B cell (primary cell): ENCODE data around the gene RPL35. TPM values are rescaled to one million over a fixed set of nuclear protein-coding genes. Genes with fewer than 3 reads are reported as not detected.

ENCODE experiments used
- ATAC-seq: fragments of 200-7000 bp; cut with Tn5 transposase; one replicate; pipeline ENCODE4 v1.10.0; 2021; ENCODE audit warnings: low read depth, mild to moderate bottlenecking, moderate number of reproducible peaks, moderate library complexity
- CTCF ChIA-PET: fragments of 350-600 bp; sonication (Branson Sonifier 250); formaldehyde crosslinking; loops from one replicate; lab custom pipeline; 2021; ENCODE audit warnings: antibody characterized with exemption, inconsistent platforms; lab: Charles Lee
- POLR2A ChIA-PET: fragments of 350-600 bp; sonication (Branson Sonifier 250); formaldehyde crosslinking; loops from one replicate; lab custom pipeline; 2021; ENCODE audit warnings: antibody characterized with exemption; lab: Charles Lee
- DNase-seq: peaks from one replicate; pipeline ENCODE4 v3.0.0; 2013
- H2AFZ ChIP-seq: 2 replicates; pipeline ENCODE4 v1.6.1; 2012; ENCODE audit warnings: mild to moderate bottlenecking, low read depth, low read length; ENCODE audit not compliant: insufficient read depth, poor library complexity, severe bottlenecking
- H3K27ac ChIP-seq, 2 donors: 1 replicate in 1 of 2; 2 replicates in 1 of 2; pipeline ENCODE4 v1.5.1; 2012 to 2013; ENCODE audit warnings: low read length in 2 of 2, mild to moderate bottlenecking in 2 of 2, moderate library complexity in 1 of 2
- H3K27me3 ChIP-seq, 4 experiments: fragments of 200-600 bp in 1 of 4; sonication (generic) in 1 of 4; replicated peaks in 1 of 4; 1 replicate in 2 of 4; 2 replicates in 2 of 4; pipeline versions ENCODE4 v1.6.1 to v1.7.0; 2013 to 2016; ENCODE audit warnings: low read length in 3 of 4, mild to moderate bottlenecking in 2 of 4, mixed read lengths in 1 of 4, moderate library complexity in 1 of 4; ENCODE audit not compliant: insufficient read depth in 4 of 4, control insufficient read depth in 3 of 4; ENCODE audit errors: control extremely low read depth in 1 of 4
- H3K36me3 ChIP-seq, 2 experiments: replicated peaks in 1 of 2; 1 replicate in 1 of 2; 2 replicates in 1 of 2; pipeline versions ENCODE4 v1.6.1 to v1.7.1; 2013; ENCODE audit warnings: low read length in 1 of 2; ENCODE audit not compliant: insufficient read depth in 2 of 2, control insufficient read depth in 1 of 2; ENCODE audit errors: control extremely low read depth in 1 of 2, extremely low read depth in 1 of 2
- H3K4me1 ChIP-seq, 2 donors: fragments of 200-600 bp in 1 of 2; sonication (generic) in 1 of 2; 1 replicate in 1 of 2; 2 replicates in 1 of 2; pipeline versions ENCODE4 v1.5.1 to v1.6.1; 2013 to 2017; ENCODE audit warnings: low read length in 2 of 2; ENCODE audit not compliant: control insufficient read depth in 2 of 2, insufficient read depth in 2 of 2
- H3K4me2 ChIP-seq: replicated peaks from 2 replicates; pipeline ENCODE3; 2012; ENCODE audit warnings: mild to moderate bottlenecking, low read depth, low read length; ENCODE audit not compliant: poor library complexity, severe bottlenecking
- H3K4me3 ChIP-seq, 5 experiments: fragments of 200-600 bp in 1 of 5; sonication (generic) in 1 of 5; 1 replicate in 3 of 5; 2 replicates in 2 of 5; pipeline versions ENCODE4 v1.5.1 to v1.7.0; 2011 to 2016; ENCODE audit warnings: low read length in 4 of 5, mild to moderate bottlenecking in 4 of 5, low read depth in 2 of 5, control low read depth in 1 of 5, moderate library complexity in 1 of 5; ENCODE audit not compliant: insufficient read depth in 1 of 5; ENCODE audit errors: control extremely low read depth in 1 of 5, extremely low read depth in 1 of 5
- H3K79me2 ChIP-seq: fragments of 200-600 bp; sonication (generic); one replicate; pipeline ENCODE4 v1.6.0; 2016; ENCODE audit warnings: low read length; ENCODE audit not compliant: control insufficient read depth, insufficient read depth
- H3K9ac ChIP-seq: fragments of 200-600 bp; sonication (generic); 2 replicates; pipeline ENCODE4 v1.6.1; 2017; ENCODE audit warnings: mild to moderate bottlenecking, low read length, moderate library complexity
- H3K9me3 ChIP-seq, 3 donors: one replicate each; pipeline versions ENCODE4 v1.6.1 to v1.7.1; 2013; ENCODE audit warnings: low read length in 2 of 3; ENCODE audit not compliant: control insufficient read depth in 2 of 3, insufficient read depth in 1 of 3; ENCODE audit errors: control extremely low read depth in 1 of 3
- H4K20me1 ChIP-seq: 2 replicates; pipeline ENCODE4 v1.6.0; 2012; ENCODE audit warnings: mild to moderate bottlenecking, low read length; ENCODE audit not compliant: insufficient read depth, control insufficient read depth, poor library complexity, severe bottlenecking
- H3K27ac Mint-ChIP-seq: one replicate; pipeline ENCODE4 v1.8.0; 2021; ENCODE audit warnings: mixed read lengths
- H3K27me3 Mint-ChIP-seq: one replicate; pipeline ENCODE4 v1.8.0; 2021; ENCODE audit warnings: mixed read lengths
- H3K4me1 Mint-ChIP-seq: one replicate; pipeline ENCODE4 v1.8.0; 2021; ENCODE audit warnings: mixed read lengths
- H3K4me3 Mint-ChIP-seq: one replicate; pipeline ENCODE4 v1.8.0; 2021; ENCODE audit warnings: mixed read lengths
- H3K9me3 Mint-ChIP-seq: one replicate; pipeline ENCODE4 v1.8.0; 2022; ENCODE audit warnings: mixed read lengths; ENCODE audit not compliant: insufficient read depth
- CTCF ChIP-seq: fragments of 200-600 bp; IDR thresholded peaks from one replicate; pipeline ENCODE4 v1.8.0; 2022; ENCODE audit warnings: antibody characterized with exemption, mild to moderate bottlenecking
- EZH2 ChIP-seq: IDR thresholded peaks from 2 replicates; pipeline ENCODE4 v1.6.1; 2012; ENCODE audit warnings: borderline replicate concordance, low read depth, mild to moderate bottlenecking, moderate library complexity, low read length; ENCODE audit not compliant: insufficient read depth, poor library complexity, severe bottlenecking
- WGBS: methylation state at CpG from one replicate; pipeline ENCODE4 v1.1.5; 2013; ENCODE audit warnings: missing lambda C conversion rate; ENCODE audit not compliant: insufficient coverage; 5-methylcytosine and 5-hydroxymethylcytosine counted together
- intact Hi-C: fragments of 100-400 bp; cut with micrococcal nuclease; formaldehyde crosslinking; loops from one replicate; pipeline ENCODE4 v1.10.0; 2022
- polyA plus RNA-seq: library from polyadenylated mRNA; depleted of rRNA; stranded (reverse); fragments of >200 nt; gene quantifications from 2 replicates; pipeline ENCODE4 v1.2.3, GENCODE V29; 2012
- total RNA-seq, 2 donors: library from RNA; stranded (reverse); fragments of 120-200 nt in 1 of 2; gene quantifications; 1 replicate in 1 of 2; 2 replicates in 1 of 2; pipeline versions ENCODE4 v1.2.3 to v1.2.4, GENCODE V29; 2013 to 2022

RPL35 gene
- total and polyA plus RNA-seq, 2 donors (not counting 1 experiment from before 2014, with no cell fraction given): 1,609 to 3,858 TPM

DNA sequence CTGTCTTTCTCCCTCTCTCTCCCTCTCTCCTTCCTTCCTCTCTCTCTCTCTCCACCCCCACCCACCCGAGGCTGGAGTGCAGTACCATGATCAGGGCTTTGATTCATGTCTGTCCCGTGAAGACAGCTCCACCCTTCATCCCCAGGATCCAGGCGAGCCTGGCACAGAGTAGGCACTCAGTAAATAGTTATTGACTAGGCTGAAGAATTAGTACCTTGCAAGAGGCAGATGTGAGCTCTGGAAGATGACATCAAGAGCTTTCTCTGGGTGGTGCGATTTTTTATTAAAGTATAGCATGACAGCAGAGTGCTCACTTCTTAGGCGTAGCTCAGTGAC, 32.5 kb downstream of the RPL35 start:
- H3K79me2 ChIP-seq: no peaks in the 10 kb centered on the region
- H3K4me2 ChIP-seq: no peak overlapping the region
- H3K27ac ChIP-seq: no peak overlapping the region
- ChIA-PET POLR2A (no interaction called here), CTCF (interaction anchor here (1.0 to 2.1 kb wide), 2 partner anchors 11 to 21 kb away, joined by 3 to 8 read pairs; no protein-coding TSS in a partner anchor)
- no peak overlapping the region for H3K4me3 ChIP-seq
- H3K4me1 ChIP-seq: no peaks in the 10 kb centered on the region
- 56% methylated on average over 3 of the region's 5 CpGs for WGBS
- no peaks in the 10 kb centered on the region for H3K9me3 Mint-ChIP-seq
- H2AFZ ChIP-seq: no peak overlapping the region
- H3K27me3 Mint-ChIP-seq: peaks cover 10% of the 10 kb centered on the region
- ATAC-seq (no peak), DNase-seq (no peak)
- H3K27me3 ChIP-seq: peaks cover 0 to 6% (median 2%) of the 10 kb centered on the region in 4 experiments
- H3K9me3 ChIP-seq: no peaks in the 10 kb centered on the region
- H4K20me1 ChIP-seq: no peaks in the 10 kb centered on the region
- no peak overlapping the region for H3K27ac Mint-ChIP-seq
- H3K4me3 Mint-ChIP-seq: no peak overlapping the region
- no peak overlapping the region for H3K9ac ChIP-seq
- H3K4me1 Mint-ChIP-seq: no peaks in the 10 kb centered on the region
- H3K36me3 ChIP-seq: no peaks in the 10 kb centered on the region
- TF ChIP-seq EZH2 (no peak), CTCF (no peak)
- intact Hi-C loops: no loop called here

GRCh38 chr9:124828489-124829333, 33.0 kb downstream of the RPL35 start:
- H3K27me3 Mint-ChIP-seq: peaks cover 10% of the 10 kb centered on the region
- Histone ChIP-seq H3K27me3 (peaks cover 0 to 6% (median 2%) of the 10 kb centered on the region in 4 experiments), H3K27ac (no peak overlapping the region), H3K79me2 (no peaks in the 10 kb centered on the region), H2AFZ (no peak overlapping the region), H4K20me1 (no peaks in the 10 kb centered on the region), H3K4me1 (no peaks in the 10 kb centered on the region), H3K4me2 (no peak overlapping the region), H3K4me3 (no peak overlapping the region), H3K9me3 (no peaks in the 10 kb centered on the region), H3K9ac (no peak overlapping the region), H3K36me3 (no peaks in the 10 kb centered on the region)
- WGBS: 0% methylated on average over 1 of the region's 2 CpGs
- no peaks in the 10 kb centered on the region for H3K4me1 Mint-ChIP-seq
- intact Hi-C loops: no loop called here
- ChIA-PET POLR2A (no interaction called here), CTCF (interaction anchor here (1.0 to 2.1 kb wide), 3 partner anchors 11 to 22 kb away, joined by 3 to 8 read pairs (median 3); no protein-coding TSS in a partner anchor)
- H3K4me3 Mint-ChIP-seq: no peak overlapping the region
- no peak for TF ChIP-seq EZH2
- TF ChIP-seq CTCF: peak; percentile 15
- DNase-seq (no peak), ATAC-seq (no peak)
- H3K9me3 Mint-ChIP-seq: no peaks in the 10 kb centered on the region
- no peak overlapping the region for H3K27ac Mint-ChIP-seq
